GM18867 (cell line): ENCODE measurements around the gene UNC80.
A peak's percentile ranks its signal among the peaks of the same experiment; 100 is the strongest.

Experiments used
- ATAC-seq: cut with Tn5 transposase; IDR thresholded peaks from one replicate; pipeline ENCODE4 v1.9.1; 2021; ENCODE audit warnings: mild to moderate bottlenecking, moderate library complexity; ENCODE audit not compliant: unreplicated experiment

Gene UNC80

GRCh38 chr2:209965723-209966122 is 194.1 kb downstream of the UNC80 start:
- no peak for ATAC-seq

GRCh38 chr2:209969692-209970091 is 198.1 kb downstream of the UNC80 start:
- no peak for ATAC-seq

- no peak for ATAC-seq
These were observed 198.6 kb downstream of the UNC80 start for GRCh38 chr2:209970271-209970670.

GRCh38 chr2:209970711-209971110 is 199.1 kb downstream of the UNC80 start:
- ATAC-seq = no peak

- no peak for ATAC-seq
These were observed 201.7 kb downstream of the UNC80 start for GRCh38 chr2:209973328-209973727.

GRCh38 chr2:209974576-209974975 is 202.9 kb downstream of the UNC80 start:
- ATAC-seq = no peak

- ATAC-seq = peak; percentile 71
These were observed 205.2 kb downstream of the UNC80 start for GRCh38 chr2:209976698-209977385.

- ATAC-seq = peak; percentile 61
These were observed 206.0 kb downstream of the UNC80 start for GRCh38 chr2:209977386-209978239.

GRCh38 chr2:209984291-209984690 is 212.7 kb downstream of the UNC80 start:
- no peak for ATAC-seq

- ATAC-seq = no peak
These were observed 214.2 kb downstream of the UNC80 start for GRCh38 chr2:209985874-209986273.

- no peak for ATAC-seq
These were observed 214.8 kb downstream of the UNC80 start for GRCh38 chr2:209986415-209986814.

- peak; percentile 43 for ATAC-seq
These were observed 216.4 kb downstream of the UNC80 start for GRCh38 chr2:209988010-209988409.

- no peak for ATAC-seq
These were observed 219.2 kb downstream of the UNC80 start for GRCh38 chr2:209990838-209991237.

GRCh38 chr2:209993968-209994367 is 222.3 kb downstream of the UNC80 start:
- ATAC-seq = no peak

GRCh38 chr2:209998596-209998995 is 227.0 kb downstream of the UNC80 start:
- no peak for ATAC-seq

- no peak for ATAC-seq
These were observed 229.1 kb downstream of the UNC80 start for GRCh38 chr2:210000464-210001324.

- ATAC-seq = peak; percentile 99
These were observed 230.8 kb downstream of the UNC80 start, which contains the start of gene RPE for GRCh38 chr2:210002158-210003157. RPE (plus strand) TSS chr2:210002638; CDS start chr2:210002662, 24 bp downstream.

- no peak for ATAC-seq
These were observed 231.7 kb downstream of the UNC80 start for GRCh38 chr2:210003359-210003758.

GRCh38 chr2:210004881-210005280 is 233.2 kb downstream of the UNC80 start:
- no peak for ATAC-seq

GRCh38 chr2:210007895-210008294 is 236.3 kb downstream of the UNC80 start:
- no peak for ATAC-seq
